H1 (cell line): Measurements from ENCODE around the gene DPM2. TPM values are rescaled to one million over a fixed set of nuclear protein-coding genes. Genes with fewer than 3 reads are reported as not detected.

Source experiments
- CHD7 ChIP-seq: fragments of 300-600 bp; sonication (generic); IDR thresholded peaks from 2 replicates; pipeline ENCODE4 v1.7.1; 2012; ENCODE audit warnings: low read length, moderate library complexity, mild to moderate bottlenecking, inconsistent platforms; ENCODE audit not compliant: insufficient replicate concordance
- CTBP2 ChIP-seq: IDR thresholded peaks from 2 replicates; pipeline ENCODE4 v1.7.0; 2011; ENCODE audit warnings: borderline replicate concordance, mild to moderate bottlenecking, moderate library complexity, mixed read lengths, low read length; ENCODE audit not compliant: insufficient read depth, insufficient read length
- EP300 ChIP-seq, 2 experiments: IDR thresholded peaks; 1 replicate in 1 of 2; 2 replicates in 1 of 2; pipeline ENCODE4 v1.6.1; 2011 to 2012; ENCODE audit warnings: low read depth in 2 of 2, low read length in 2 of 2, mild to moderate bottlenecking in 2 of 2, borderline replicate concordance in 1 of 2, inconsistent platforms in 1 of 2, moderate library complexity in 1 of 2
- HDAC2 ChIP-seq, 2 experiments: fragments of 300-600 bp in 1 of 2; sonication (generic) in 1 of 2; IDR thresholded peaks; 2 replicates each; pipeline ENCODE4 v1.6.1; 2011 to 2012; ENCODE audit warnings: low read depth in 2 of 2, low read length in 2 of 2, mild to moderate bottlenecking in 2 of 2, moderate library complexity in 2 of 2, borderline replicate concordance in 1 of 2, inconsistent platforms in 1 of 2
- JUND ChIP-seq: IDR thresholded peaks from 2 replicates; pipeline ENCODE4 v1.6.1; 2011; ENCODE audit warnings: mild to moderate bottlenecking, improper control_type of control experiment, low read length
- POU5F1 ChIP-seq: IDR thresholded peaks from 2 replicates; pipeline ENCODE4 v1.6.1; 2011; ENCODE audit warnings: low read depth, mild to moderate bottlenecking, low read length, moderate library complexity
- TEAD4 ChIP-seq: IDR thresholded peaks from 2 replicates; pipeline ENCODE4 v1.6.1; 2012; ENCODE audit warnings: low read depth, low read length, inconsistent platforms, mixed read lengths
- polyA plus RNA-seq, 7 experiments: library from polyadenylated mRNA; depleted of rRNA in 3 of 7; stranded (reverse) in 5 of 7; unstranded in 2 of 7; fragments of >200 nt in 5 of 7; fragments of 200-250 nt in 2 of 7; gene quantifications; 1 replicate in 5 of 7; 2 replicates in 1 of 7; 4 replicates in 1 of 7; pipeline versions ENCODE4 v1.2.1 to v1.2.3, GENCODE V29; 2011 to 2013; ENCODE audit warnings: missing spikeins in 2 of 7, mixed read lengths in 2 of 7
- total RNA-seq: library from RNA; stranded (reverse); fragmentation: NEBNext Ultra II Directional; extraction: Animal tissue kit (Norgen Biotek cat#: 25700); gene quantifications from 2 replicates; pipeline ENCODE4 v1.2.1, GENCODE V29; 2021
- TF ChIP-seq, protein P1 (sequence below): IDR thresholded peaks from 2 replicates; pipeline ENCODE4 v1.6.1; 2012; ENCODE audit warnings: inconsistent platforms

DPM2 gene
- total and polyA plus RNA-seq, 2 of the 8 experiments (the other 6 are each of a cell fraction or from before 2014, with no cell fraction given): 45.4 to 95.4 TPM

GRCh38 chr9:127942216-127943010, 4.8 kb upstream of the DPM2 start (continued):
- TF ChIP-seq, protein P1, sequence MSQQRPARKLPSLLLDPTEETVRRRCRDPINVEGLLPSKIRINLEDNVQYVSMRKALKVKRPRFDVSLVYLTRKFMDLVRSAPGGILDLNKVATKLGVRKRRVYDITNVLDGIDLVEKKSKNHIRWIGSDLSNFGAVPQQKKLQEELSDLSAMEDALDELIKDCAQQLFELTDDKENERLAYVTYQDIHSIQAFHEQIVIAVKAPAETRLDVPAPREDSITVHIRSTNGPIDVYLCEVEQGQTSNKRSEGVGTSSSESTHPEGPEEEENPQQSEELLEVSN: no peak
- TF ChIP-seq CTBP2: no peak
- TF ChIP-seq EP300 (IDR thresholded peaks at IDR 0.05; ENCODE audit: borderline replicate concordance in 1 of 2, low read depth in 2 of 2, low read length in 2 of 2): 0 out of 3 replicates have a peak, but pooled peaks of 1 of the 2 experiments have one; percentile 47
- no peak for TF ChIP-seq HDAC2 (IDR thresholded peaks at IDR 0.05; ENCODE audit: borderline replicate concordance in 1 of 2, low read depth in 2 of 2, low read length in 2 of 2)
- TF ChIP-seq JUND: no peak
- no peak for TF ChIP-seq CHD7
- TF ChIP-seq TEAD4: 0 out of 2 replicates have a peak, but pooled peaks have one; percentile 9
- TF ChIP-seq POU5F1: no peak
